HG03064 (cell line): Measurements from ENCODE around the gene SULT1B1.
"Not testable (repeated sequence)": the region's sequence is repeated elsewhere in the genome, so short reads cannot be mapped to it uniquely, and the experiment has no call there.

Experiments
- ATAC-seq: cut with Tn5 transposase; IDR thresholded peaks from one replicate; pipeline ENCODE4 v1.9.1; 2021; ENCODE audit warnings: low read depth; ENCODE audit not compliant: unreplicated experiment

SULT1B1 gene

DNA sequence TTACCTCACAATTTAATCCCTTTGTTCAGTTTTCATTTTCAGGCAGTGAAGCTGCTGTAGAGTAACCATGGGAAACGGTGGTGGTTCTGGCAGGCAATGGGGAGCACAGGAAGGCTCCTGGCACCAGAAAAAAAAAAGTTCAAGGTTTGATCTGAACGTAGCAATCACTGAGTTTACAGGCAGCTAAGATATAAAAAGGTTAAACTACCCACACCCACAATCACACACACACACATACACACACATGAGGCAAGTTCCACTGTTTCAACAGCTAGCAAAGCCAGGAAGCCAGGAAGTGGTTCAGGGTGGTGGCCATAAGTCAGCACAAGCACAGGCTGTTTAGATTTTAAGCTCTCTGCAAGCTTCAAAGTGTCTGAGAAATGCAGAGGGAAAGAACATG is at the start of gene SULT1B1:
Gene SULT1B1 (minus strand): TSS at position 166 of the 400 bp plus-strand sequence. CDS start 5,403 bp downstream, outside the sequence.
- no peak for ATAC-seq

DNA sequence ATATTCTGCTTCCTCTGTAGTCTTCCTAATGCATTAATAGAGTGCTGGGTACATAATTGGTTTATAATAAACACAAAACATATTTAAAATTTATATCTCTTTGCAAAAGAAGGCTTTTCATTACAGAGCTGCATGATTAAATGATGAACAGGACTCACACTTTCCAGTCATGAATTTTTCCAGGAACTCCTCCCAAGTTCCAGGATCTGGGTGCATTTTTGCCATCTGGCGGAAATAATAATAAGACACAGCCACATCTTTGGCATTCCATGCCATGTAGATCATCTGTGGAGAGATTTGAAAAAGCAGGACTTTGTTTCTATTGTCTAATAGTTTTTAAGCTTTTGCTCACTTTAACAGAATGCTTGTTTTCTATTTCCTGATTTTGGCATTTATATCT is 40.2 kb upstream of the SULT1B1 start:
- ATAC-seq = no peak

DNA sequence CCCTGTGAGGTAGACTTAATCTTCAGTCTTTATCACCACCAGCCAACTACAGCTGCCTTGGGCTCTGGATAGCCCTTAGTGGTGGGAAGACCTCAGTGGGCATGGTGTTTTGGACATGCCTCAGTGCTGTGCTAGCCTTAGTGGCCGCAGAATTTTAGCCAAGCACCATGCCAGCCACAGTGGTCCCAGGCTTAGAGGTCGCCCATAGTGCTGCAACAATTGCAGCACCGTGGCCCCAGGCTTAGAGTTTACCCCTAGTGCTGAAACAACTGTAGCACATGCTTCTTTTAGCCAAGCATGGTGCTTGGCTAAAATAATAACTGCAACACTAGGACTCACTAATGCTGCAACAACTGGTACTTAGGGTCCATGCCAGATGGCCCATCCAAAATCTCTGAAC is 38.9 kb upstream of the SULT1B1 start:
- no peak for ATAC-seq

DNA sequence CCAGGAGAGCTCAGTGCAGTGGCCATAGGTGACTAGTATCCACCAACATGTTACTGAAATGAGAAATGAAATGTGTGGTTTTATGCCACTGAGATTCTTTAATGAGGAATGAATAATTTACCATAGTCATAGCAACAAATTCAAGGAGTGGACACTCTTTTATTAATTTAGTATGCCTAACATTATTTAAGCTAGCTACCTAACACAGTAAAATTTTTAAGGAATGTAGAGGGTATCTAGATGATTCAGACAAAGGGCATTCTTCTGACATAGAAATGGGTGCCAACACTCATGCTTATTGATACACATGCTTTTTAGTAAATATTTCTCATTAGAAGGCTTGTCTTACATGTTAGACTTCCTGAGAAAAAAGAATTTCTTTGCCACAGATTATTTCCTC is 33.3 kb upstream of the SULT1B1 start:
- no peak for ATAC-seq

DNA sequence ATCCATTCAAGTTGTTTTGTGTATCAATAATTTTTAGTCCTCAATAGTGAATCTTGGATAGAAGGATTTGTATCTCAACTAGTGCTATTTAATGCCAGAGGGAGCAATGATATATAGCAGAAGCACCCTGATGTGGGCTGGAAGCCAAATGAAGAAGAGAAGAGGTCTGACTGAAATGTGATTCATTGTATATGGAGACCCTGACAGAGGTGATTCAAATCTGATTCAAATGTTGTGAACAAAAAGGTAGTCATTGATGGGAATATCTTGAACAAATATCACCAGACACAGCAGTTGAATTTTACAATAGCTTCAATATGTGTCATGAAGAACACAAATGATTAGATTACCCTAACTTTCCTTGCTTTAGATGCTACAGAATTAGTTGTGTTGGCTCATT is 27.5 kb upstream of the SULT1B1 start:
- ATAC-seq = no peak

DNA sequence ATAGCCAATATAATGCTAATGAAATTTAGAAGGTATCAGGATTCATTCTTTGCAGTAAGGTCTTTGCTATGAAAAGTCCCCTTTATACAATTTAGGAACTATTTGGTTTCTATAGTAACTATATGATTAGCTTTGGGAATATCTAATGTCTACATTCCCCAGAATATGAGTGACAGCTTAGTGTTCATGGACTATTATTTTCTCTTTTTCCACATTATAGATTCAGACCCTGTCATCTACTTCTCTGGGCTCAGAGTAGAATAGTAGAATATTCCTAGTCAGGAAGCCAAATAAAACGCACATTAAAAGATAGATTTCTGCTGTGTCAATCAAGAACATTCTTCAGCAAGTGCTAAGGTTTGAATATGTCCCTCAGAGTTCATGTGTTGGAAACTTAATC is 26.1 kb upstream of the SULT1B1 start:
- ATAC-seq = no peak

DNA sequence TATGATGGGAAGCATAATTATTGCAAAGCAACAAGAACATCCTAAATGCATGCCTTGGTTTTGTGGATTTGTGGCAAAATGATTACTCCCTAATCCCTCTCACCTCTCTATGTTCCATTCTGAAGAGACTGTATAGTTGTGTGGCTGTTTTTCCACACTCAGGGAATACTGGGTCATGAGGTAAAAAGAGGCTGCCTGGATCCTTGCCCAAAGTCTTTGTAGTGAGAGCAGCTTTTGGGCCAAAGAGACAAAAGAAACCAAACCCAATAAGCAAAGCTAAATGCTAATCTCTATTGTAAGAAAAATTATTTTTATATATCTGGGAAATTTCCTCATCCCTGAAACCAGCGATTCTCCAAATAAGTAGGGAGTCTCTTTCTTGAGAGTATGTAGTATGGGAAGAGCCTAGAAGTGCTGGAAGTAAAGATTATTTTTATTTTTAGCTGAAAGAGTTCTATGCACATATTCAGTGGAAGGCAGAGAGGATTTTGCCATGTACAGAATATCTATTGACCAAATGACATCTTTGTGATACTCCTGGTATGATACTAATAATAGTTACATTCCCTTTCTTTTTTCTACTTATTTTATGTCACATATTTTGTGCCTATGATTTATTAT is 24.9 kb upstream of the SULT1B1 start:
- ATAC-seq = no peak

DNA sequence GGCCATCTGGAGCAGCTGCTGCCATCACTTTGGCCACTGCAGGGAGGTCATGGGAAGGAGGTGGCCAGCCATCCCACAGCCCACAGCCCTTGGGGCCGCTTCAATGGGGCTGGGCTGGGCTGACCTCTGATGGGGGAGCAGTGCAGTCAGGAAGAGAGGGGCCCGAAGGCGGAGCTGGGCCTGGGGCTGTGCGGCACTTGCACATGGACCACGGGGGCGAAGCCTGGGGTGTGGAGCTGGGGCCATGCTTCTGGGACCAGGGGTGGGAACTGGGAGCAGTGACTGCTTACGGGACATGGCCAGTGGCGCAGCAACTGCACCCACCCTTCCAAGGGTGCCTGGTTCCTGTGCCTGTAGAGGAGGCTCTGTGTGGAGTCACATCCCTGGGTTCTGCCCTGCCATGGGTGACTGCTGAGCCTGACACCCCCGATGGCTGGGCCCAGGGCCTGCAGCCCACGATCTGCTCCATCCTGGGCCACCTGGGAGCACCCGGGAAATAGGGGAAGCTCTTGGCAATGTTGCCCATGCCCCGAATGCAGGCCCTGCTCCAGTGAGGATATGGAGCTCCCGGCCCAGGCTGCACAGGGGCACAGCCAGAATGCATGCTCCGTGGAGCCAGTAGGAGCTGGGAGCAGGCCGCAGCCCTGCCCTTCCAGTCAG is 22.4 kb upstream of the SULT1B1 start:
- no peak for ATAC-seq

DNA sequence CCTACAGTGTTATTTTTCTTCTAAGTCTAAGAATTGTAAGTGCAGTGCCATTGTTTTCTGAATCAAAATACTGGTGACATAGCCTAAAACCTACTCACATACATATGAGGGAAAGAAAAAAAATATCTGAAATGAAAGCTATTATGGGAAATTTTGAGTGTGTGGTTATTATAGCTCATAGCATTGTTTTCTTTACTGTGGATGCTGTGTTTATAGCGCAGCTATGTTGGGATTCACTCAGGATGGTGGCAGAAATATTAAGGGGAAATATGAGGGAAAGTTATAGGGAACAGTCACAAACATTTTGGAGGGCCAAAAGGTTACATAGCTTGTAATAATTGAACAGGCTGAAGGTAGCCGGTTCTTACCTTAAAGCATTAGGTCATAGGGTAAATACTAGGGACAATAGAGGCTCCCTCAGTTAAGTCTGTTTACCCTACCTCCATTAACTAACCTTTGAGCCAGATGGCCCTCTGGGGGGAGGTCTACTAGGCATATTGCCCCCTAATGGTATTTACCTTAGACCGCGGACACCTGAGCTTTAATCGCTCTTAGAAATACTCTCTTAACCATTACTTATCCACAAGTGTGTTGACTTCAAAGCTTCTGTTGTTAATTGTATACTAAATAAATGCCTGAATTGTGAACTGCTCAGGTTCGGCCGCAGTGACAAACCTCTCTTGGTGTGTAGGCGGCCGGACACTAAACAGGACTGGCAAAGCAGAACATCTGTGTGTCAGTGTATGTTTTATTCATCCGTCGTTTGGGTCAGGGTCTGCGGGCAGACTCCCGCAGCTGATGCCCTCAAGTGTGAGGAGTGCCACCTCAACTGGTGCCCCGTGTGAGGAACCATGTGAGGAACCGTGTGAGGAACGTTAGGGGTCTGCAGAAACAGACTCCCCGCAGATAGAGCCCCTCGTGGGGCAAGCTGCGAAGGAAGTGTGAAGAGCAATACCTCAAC is 21.3 kb upstream of the SULT1B1 start:
- no peak for ATAC-seq

DNA sequence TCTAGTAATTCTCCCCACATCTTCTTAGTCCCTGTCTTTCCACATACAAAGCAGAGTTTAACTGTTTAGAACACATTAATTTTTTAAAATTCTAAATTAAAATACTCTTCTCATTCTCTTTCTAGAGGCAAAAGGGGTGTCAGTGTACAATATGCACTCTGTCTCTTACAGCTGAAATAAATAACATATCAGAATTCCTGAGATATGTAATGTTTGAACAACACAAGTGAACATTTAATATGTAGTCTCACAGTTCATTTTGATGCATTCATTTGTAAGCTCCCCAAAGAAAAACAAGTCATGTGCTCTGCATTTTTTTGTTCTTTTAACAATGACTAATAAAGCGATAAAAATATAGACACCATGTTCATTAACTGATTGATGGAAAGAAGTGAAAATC is 19.7 kb upstream of the SULT1B1 start:
- no peak for ATAC-seq

DNA sequence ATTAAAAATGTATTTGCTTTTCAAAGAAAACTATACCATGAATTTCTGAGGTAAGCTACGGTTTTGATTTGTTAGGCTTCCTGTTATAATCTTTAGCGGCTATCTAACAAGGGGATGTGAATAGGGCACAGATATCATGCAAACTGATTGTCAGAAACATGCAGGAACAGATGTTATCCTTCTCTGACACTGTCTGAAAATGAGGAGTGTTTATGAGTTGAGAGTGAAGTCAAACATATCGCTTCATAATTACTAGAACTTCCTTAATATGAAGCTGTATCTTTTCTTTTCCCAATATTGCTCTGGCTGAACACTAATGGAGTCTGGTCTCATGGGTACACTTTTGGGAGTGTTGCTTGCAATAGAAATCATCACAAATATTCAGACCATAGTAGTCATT is 16.3 kb upstream of the SULT1B1 start:
- no peak for ATAC-seq

DNA sequence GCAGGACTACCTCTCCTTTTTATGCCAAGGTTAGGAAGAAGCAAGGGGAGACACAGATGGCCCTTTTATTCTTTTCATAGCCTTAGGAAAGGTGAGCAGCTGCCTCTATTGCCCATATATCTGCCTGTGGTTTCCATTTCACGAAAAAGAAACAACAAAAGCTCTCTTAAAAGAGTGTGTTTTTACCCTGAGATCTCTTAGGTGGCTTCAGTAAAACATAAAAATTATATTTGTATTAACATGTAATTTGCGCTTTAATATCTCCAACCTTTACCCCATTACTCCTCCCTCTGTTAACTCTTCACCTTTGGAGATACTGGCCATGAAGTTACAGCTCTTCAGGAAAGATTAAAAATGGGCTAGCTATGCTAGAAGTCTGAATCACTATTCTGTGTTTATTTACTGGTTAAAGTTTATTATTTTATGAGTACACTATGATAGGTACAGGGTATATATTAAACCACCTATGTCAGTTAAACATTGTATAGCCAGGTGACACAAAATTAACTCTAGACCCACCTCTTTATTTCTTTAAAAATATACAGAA is 15.0 kb upstream of the SULT1B1 start:
- no peak for ATAC-seq

DNA sequence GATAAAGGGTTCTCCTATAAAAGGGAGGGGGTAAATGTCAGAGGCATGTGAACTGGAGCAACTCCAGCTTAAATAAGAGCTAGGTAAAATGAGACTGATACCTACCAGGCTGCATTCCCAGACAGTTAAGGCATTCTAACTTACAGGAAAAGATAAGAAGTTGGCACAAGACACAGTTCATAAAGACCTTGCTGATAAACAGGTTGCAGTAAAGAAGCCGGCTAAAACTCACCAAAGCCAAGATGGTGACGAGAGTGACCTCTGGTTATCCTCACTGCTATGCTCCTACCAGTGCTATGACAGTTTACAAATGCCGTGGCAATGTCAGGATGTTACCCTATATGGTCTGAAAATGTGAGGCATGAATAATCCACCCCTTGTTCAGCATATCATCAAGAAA is 13.1 kb upstream of the SULT1B1 start:
- ATAC-seq = no peak

DNA sequence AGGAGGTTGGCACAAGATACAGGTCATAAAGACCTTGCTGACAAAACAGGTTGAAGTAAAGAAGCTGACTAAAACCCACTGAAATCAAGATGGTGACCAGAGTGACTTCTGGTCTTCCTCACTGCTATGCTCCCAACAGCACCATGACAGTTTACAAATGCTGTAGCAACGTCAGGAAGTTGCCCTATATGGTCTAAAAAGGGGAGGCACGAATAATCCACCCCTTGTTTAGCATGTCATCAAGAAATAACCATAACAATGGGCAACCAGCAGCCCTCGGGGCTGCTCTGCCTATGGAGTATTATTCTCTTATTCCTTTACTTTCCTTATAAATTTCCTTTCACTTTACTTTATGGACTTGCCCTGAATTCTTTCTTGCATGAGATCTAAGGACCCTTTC is 8.1 kb upstream of the SULT1B1 start:
- not testable (repeated sequence) for ATAC-seq

DNA sequence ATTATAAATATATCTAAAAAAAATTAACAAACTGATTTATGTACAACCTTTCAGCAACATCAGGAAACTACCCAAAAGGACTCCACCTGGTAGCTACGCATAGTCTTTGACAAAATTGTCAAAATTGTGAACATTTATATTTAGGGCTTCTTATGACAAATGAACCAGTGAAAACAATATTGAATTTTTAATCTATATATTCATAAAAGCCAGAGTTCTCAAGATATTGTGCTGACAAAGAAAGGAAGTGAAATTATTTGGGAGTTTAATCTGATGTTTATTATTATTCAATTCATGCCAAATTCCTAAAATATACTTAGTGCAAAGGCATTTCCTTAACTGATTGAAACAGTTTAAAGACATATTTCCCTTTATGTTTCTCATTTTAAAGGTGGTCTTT is 5.3 kb upstream of the SULT1B1 start:
- ATAC-seq = no peak

DNA sequence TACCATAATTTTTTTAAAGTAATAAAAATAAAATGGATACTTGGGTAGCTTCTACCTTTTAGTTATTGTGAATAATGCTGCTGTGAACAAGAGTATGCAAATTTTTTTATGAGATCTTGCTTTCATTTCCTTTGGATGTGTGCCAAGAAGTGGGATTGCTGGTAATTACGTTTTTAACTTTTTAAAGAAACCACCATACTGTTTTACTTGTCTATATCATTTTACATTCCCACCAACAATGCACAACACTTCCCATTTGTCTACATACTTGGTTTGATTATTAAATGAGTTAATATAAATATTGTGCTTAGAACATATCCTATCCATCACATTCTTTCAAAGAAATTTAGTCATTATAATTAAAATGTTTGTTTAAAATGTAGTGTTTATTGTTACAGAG is 3.9 kb upstream of the SULT1B1 start:
- no peak for ATAC-seq

DNA sequence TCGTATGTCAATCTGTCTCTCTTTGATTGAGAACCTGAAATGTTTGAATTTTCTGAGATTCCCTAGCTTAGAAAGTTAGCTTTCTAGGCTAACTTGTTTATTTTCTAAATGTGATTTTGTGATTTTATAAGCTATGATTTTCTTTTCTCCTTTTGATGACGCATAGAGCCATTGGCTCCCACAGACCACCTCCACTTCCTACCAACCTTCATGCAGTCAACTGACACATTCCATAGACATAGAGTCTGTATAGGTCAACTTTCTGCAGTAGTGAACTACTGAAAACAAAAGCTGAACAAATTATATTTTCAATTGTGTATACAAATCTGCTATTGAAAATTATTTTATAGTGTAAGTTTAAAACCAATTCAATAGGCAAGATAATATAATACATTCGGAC is 2.8 kb upstream of the SULT1B1 start:
- ATAC-seq = no peak

DNA sequence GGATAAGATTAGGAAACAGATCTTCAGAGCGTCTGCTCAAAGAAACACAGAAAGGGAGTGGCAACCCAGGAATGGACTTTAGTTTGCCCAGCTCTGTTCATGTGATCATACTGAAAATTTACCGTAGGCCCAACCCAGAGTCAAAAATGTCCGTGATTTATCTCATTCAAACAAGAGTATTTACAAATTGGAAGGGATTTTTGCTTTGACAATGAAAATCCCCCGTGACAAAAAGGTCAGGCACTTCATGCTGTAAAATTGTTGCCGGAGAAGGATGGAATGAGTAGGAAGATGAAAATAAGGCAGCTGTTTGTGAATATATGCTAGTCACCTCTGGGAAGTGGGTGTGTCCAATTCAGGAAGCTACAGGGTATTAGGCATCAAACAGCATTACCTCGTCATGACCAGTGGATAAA is 1.2 kb downstream of the SULT1B1 start:
- ATAC-seq = no peak

DNA sequence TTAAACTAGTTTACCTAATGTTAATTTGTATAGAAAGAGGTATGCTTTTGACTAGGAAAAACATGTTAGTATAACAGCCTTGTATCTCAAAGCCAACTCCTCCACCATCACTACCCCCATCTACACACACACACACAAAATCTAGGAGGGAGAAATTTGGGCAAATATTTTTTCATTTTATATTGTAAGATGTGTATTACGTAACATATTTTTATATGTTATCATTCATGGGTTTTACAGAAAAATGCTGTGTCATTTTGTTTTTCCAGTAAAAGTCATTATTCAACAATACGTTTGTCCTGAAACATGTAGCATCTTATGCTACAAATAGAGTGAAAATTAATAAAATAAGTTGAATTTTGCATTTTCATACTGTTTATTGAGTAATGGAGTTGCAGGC is 3.0 kb downstream of the SULT1B1 start:
- no peak for ATAC-seq

DNA sequence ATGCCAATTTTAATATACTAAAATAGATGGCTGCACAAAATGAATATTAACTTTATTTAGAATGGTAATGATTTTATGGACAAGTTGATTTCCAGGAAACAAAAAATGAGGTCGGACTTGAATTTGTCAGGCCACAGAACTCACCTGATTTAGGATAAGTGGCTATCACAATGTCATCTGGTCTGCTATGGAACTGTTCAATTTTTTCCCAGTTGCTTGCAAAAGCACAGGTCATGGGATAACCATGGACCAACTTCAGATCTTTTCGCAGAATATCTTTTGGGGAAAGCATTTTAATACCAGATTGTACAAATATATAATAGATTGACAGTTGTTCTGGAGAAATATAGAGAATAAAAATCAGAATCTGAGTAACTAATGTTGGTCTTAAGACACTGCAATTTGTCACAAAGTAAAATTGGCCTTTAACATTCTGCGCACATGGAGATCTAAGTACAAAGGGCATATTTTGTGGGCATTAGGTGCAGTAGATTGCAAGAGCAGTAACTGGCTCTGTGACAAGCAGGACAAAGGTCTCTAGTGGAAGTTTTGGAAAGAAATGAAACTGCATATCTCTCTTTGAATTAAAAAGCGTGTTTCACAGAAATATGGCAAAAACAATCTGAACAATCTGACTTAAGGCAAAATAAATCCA is 5.4 kb downstream of the SULT1B1 start:
- ATAC-seq = no peak

DNA sequence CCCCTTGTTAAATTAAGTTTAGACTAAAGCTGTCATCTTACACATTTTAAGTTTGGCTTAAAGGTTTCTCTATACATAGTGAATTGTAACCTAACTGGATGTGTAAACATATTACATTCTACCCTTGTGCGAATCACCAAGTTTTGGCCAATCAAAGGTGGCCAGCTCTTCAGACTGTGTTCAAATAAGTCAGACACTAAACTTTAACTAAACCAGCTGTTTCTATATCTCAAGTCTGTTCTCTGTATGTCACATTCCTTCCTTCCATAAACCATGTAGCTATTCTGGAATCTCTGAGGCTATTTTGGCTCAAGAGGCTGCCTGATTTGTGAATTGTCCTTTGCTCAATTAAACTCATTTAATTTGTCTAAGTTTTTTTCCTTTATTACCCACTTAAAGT is 6.7 kb downstream of the SULT1B1 start:
- ATAC-seq = no peak
